Progenitor cell of endocrine pancreas (in vitro differentiated cells): ENCODE results near the gene STX4. TPM values are rescaled to one million over a fixed set of nuclear protein-coding genes. Genes with fewer than 3 reads are reported as not detected.
A peak's percentile ranks its signal among the peaks of the same experiment; 100 is the strongest.

ENCODE experiments used
- DNase-seq: peaks from one replicate; pipeline ENCODE4 v3.0.0; 2021; ENCODE audit warnings: low spot score; ENCODE audit not compliant: unreplicated experiment
- H3K27ac Mint-ChIP-seq: 2 replicates; pipeline ENCODE4 v1.8.0; 2021; ENCODE audit warnings: mild to moderate bottlenecking, moderate library complexity, mixed read lengths
- H3K27me3 Mint-ChIP-seq: 2 replicates; pipeline ENCODE4 v1.8.0; 2021; ENCODE audit warnings: mixed read lengths
- H3K36me3 Mint-ChIP-seq: 2 replicates; pipeline ENCODE4 v1.8.0; 2022; ENCODE audit warnings: mixed read lengths; ENCODE audit not compliant: insufficient read depth
- H3K4me1 Mint-ChIP-seq: 2 replicates; pipeline ENCODE4 v1.8.0; 2021; ENCODE audit warnings: low read depth, mixed read lengths
- H3K4me3 Mint-ChIP-seq: 2 replicates; pipeline ENCODE4 v1.8.0; 2021; ENCODE audit warnings: low read depth, mild to moderate bottlenecking, moderate library complexity, mixed read lengths
- H3K9me3 Mint-ChIP-seq: 2 replicates; pipeline ENCODE4 v1.8.0; 2021; ENCODE audit warnings: low read depth, mixed read lengths
- total RNA-seq: library from RNA; stranded (reverse); gene quantifications from 2 replicates; pipeline ENCODE4 v1.2.1, GENCODE V29; 2021
- TF ChIP-seq, protein P1 (sequence below): fragments of 200-600 bp; sonication (generic); IDR thresholded peaks from one replicate; pipeline ENCODE4 v1.5.0; 2021; ENCODE audit warnings: antibody characterized with exemption, mild to moderate bottlenecking; ENCODE audit not compliant: unreplicated experiment

STX4 gene
- total RNA-seq, 1 donor from 2014 or later: 50.3 TPM

DNA sequence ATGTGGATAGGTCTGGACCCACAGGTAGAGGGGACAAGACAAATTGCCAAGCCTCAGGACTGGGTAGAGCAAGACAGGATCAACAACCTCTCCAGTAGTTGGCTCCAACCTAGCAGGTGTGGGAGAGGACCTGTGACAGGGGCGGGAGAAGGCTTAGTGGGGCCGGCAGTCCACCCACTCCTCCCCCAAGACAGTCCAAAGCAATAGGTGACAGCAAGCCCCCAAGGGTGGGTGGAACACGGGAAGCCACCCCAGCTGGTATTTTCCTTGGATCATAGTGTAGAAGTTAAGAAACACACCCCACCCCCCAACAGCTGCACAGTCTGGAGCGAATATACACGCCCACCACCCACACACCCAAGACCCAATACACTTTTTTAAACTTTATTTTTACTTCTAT lies 4.1 kb upstream of the STX4 start:
- Mint-ChIP-seq H3K4me3 (no peak overlapping the region), H3K9me3 (no peaks in the 10 kb centered on the region), H3K27ac (no peak overlapping the region), H3K36me3 (no peaks in the 10 kb centered on the region), H3K27me3 (no peaks in the 10 kb centered on the region), H3K4me1 (peaks cover 4% of the 10 kb centered on the region)
- TF ChIP-seq, protein P1, sequence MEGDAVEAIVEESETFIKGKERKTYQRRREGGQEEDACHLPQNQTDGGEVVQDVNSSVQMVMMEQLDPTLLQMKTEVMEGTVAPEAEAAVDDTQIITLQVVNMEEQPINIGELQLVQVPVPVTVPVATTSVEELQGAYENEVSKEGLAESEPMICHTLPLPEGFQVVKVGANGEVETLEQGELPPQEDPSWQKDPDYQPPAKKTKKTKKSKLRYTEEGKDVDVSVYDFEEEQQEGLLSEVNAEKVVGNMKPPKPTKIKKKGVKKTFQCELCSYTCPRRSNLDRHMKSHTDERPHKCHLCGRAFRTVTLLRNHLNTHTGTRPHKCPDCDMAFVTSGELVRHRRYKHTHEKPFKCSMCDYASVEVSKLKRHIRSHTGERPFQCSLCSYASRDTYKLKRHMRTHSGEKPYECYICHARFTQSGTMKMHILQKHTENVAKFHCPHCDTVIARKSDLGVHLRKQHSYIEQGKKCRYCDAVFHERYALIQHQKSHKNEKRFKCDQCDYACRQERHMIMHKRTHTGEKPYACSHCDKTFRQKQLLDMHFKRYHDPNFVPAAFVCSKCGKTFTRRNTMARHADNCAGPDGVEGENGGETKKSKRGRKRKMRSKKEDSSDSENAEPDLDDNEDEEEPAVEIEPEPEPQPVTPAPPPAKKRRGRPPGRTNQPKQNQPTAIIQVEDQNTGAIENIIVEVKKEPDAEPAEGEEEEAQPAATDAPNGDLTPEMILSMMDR: no peak
- DNase-seq: no peak

DNA sequence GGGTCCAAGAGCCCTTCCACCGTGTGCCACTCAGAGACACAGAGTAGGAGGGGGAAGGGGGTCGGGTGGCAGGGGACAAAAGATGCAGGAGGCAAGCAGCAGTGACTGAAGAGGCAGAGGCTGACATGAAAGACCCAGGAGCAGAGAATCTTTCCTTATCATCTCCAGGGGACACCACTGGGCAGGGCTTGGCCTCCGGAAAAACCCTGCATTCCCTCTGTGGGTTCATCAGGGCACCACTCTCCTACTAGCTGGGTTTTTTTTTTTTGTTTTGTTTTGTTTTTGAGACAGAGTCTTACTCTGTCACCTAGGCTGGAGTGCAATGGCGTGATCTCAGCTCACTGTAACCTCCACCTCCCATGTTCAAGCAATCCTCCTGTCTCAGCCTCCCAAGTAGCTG lies 2.1 kb upstream of the STX4 start:
- Mint-ChIP-seq H3K4me3 (no peak overlapping the region), H3K36me3 (peaks cover 1% of the 10 kb centered on the region), H3K27me3 (no peaks in the 10 kb centered on the region), H3K4me1 (peaks cover 5% of the 10 kb centered on the region), H3K27ac (no peak overlapping the region), H3K9me3 (no peaks in the 10 kb centered on the region)
- TF ChIP-seq, protein P1: no peak
- no peak for DNase-seq

DNA sequence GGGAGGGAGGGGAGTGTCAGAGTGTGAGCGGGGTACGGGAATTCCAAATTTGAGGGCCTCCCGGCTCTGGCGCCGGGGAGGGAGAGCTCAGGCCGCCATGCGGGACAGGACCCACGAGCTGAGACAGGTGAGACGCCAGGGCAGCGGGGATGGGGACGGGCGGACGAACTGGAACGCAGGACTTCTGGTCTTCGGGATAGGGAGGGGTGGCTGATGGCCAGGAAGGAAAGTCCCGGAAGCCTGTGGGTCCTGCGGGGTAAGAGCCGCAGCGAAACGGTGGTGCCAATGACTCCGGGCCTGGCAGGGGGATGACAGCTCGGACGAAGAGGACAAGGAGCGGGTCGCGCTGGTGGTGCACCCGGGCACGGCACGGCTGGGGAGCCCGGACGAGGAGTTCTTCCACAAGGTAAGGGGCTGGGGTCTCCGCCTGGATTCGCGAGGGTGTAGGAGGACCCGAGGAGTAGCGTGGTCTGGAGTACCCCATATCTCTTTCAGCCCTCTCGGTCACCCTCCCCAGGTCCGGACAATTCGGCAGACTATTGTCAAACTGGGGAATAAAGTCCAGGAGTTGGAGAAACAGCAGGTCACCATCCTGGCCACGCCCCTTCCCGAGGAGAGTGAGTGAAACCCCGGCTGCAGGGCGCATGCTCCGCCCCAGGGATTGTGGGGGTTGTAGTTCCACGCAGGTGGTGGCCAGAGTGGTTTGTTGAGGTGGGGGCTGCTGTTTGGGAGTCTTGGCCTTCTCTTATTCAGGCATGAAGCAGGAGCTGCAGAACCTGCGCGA lies 543 bp downstream of the STX4 start:
- peak overlapping the region; percentile 93 for H3K4me3 Mint-ChIP-seq
- peak overlapping the region; percentile 96 for H3K27ac Mint-ChIP-seq

DNA sequence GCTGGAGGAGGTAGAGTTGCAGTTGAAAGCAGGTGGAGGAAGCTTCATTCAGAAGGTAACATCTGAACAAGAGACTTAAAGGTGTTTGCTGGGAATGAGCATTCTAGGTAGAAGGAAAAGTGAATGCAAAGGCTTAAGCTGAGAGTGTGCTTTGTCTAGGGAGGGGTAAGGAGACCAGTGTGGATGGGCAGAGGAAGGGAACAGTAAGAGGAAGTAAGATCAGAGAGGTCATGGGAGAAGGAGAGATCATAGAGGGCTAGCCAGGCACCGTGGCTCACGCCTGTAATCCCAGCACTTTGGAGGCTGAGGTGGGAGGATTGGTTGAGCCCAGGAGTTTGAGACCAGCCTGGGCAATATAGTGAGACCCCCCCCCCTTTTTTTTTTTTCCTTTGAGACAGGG lies 3.3 kb downstream of the STX4 start:
- TF ChIP-seq, protein P1: no peak
- Mint-ChIP-seq H3K4me1 (peaks cover 5% of the 10 kb centered on the region), H3K27ac (no peak overlapping the region), H3K4me3 (no peak overlapping the region), H3K9me3 (no peaks in the 10 kb centered on the region), H3K27me3 (no peaks in the 10 kb centered on the region), H3K36me3 (peaks cover 4% of the 10 kb centered on the region)
- DNase-seq: no peak

More for the DNA sequence above, 543 bp downstream of the STX4 start:
- DNase-seq: peak; percentile 67
- Mint-ChIP-seq H3K9me3 (no peaks in the 10 kb centered on the region), H3K27me3 (no peaks in the 10 kb centered on the region), H3K36me3 (peaks cover 3% of the 10 kb centered on the region), H3K4me1 (peaks cover 5% of the 10 kb centered on the region)
- TF ChIP-seq, protein P1: no peak

DNA sequence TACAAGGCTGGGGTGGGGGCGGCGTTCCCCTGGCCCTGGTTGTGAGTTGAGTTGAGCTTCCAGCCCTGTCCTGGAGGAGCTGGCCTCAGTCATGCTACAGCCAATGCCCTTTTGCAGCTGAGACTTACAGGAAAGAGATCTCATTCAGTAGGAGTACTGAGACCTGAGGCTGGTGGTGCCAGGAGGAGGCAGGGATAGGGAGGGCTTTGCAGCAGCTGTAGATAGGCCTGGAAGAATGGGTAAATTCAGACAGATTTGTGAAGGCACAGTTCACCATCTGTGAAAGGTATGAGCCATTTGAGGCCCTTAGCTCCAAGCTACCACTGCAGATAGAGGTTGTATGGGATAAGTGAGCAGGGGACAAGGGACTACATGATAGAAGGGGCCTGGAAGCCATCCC lies 5.6 kb downstream of the STX4 start:
- no peak overlapping the region for H3K27ac Mint-ChIP-seq

More for the DNA sequence above, 5.6 kb downstream of the STX4 start:
- TF ChIP-seq, protein P1: no peak
- DNase-seq: no peak
- Mint-ChIP-seq H3K4me1 (peaks cover 2% of the 10 kb centered on the region), H3K9me3 (no peaks in the 10 kb centered on the region), H3K4me3 (no peak overlapping the region), H3K27me3 (no peaks in the 10 kb centered on the region), H3K36me3 (peaks cover 5% of the 10 kb centered on the region)
